GM19452 (cell line): Measurements from ENCODE around the gene PIEZO2.

Experiments used
- ATAC-seq: cut with Tn5 transposase; IDR thresholded peaks from one replicate; pipeline ENCODE4 v1.9.1; 2021; ENCODE audit not compliant: unreplicated experiment

Gene PIEZO2

DNA sequence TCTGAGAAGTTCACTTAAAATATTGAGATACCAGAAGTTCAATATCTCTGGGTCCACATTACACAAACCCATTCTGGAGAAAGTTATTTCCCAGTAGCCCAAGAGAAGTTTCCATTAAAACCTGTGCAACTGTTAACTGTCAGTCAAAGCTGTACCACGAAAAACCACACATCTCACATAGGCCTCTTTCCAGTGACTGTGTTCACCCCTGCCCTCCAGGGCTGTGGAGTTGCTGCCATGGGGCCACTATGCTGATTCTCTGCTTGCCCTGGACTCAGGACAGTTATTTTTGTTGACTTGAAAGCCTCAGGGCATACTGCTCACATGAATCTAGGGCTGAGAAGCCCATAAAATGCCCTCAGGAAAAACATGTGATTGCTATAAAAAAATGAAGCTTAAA, 153.8 kb downstream of the PIEZO2 start:
- no peak for ATAC-seq

DNA sequence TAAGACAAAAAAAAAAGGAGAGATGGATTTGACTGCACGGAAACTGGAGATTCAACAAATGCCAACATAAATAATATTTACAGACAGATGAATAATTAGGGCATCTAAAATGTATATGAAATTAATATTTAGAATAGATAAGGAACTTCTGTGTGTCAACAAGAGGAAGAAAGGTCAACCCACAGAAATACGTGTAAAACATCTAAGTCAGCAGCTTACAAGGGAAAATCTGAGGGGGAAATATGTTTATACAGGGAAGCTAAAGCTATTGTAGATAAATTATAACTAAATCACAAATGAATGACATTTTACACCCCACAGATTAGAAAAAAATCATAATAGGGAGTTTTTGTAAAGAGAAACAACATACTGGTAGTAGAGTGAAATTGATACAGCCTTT, 159.9 kb downstream of the PIEZO2 start:
- no peak for ATAC-seq

DNA sequence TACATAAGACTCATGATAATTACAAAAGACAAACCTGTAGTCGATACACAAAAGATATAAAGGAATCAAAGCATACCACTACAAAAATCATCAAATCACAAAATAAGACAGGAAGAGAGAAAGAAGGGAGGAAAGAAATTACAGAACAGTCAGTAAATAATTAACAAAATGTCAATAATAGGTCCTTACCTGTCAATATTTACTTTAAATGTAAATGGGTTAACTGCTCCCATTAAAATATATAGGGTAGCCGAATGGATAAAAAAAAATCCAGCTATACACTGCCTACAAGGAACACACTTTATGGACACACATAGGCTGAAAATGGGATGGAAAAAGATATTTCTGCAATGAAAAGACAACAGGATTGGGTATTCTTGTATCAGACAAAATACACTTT, 163.7 kb downstream of the PIEZO2 start:
- ATAC-seq = no peak

DNA sequence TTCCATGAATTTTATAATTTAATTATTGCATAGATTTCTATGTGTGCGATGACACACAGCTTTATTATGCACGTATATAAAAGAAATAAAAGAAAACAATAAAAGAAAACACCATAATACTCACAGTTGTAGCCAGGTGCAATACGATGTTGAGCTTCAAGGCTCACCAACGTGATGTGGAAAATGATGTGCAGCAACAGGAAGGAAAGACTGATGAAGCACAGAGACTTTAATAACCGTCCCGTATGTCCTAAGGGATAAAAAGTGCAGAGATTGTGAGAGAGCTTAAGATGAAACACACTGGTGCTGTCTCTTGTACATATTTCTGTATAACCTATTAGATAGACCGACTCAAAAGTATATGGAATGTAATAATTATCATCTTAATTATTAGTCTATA, 170.0 kb downstream of the PIEZO2 start:
- no peak for ATAC-seq

DNA sequence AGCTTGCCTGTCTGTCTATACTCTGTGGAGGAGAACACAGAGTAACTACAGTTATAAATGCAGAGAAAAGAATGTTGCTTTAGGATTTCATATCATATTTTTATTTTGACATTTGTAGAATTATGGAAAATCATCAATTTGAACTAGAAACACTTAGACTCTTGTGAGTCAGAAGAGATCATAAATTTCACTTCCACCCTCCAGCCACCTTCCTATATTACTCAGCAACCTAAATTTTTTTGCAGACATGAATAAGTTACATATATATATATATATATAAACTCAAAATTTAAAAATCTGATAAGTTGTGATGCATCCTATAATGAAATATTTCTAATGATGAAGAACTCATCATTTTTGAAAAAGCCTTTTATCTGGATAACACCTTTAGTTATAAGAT, 172.3 kb downstream of the PIEZO2 start:
- ATAC-seq = no peak

DNA sequence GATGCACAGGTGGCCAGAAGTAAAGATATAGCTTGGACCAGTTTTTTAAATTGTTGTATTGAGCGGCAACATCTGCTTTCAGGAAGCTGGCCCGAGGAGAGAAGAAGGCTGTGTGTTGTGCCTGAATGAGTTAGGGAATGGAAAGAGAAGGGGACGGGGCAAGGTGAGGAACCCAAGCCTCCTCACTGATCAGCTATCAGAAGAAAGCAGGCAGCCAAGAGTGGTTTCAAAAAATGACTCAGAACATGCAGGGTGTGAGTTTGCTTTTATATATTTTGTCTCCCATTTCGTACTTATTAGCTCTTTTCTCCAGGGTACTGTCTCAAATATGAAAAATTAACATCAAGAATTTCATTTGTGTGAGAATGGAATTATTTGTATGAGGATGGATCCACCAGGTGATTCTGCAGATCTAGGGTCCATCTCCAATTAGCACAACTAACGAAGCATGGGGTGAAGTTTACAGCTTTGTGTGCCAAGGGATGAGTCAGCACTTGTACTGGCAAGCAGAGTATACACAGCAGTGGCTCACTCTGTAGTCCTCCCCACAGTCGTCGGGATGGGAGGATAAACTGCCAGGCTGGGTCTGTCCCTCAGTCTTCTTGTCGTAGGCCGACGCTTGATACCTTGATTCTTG, 175.7 kb downstream of the PIEZO2 start:
- ATAC-seq = no peak

DNA sequence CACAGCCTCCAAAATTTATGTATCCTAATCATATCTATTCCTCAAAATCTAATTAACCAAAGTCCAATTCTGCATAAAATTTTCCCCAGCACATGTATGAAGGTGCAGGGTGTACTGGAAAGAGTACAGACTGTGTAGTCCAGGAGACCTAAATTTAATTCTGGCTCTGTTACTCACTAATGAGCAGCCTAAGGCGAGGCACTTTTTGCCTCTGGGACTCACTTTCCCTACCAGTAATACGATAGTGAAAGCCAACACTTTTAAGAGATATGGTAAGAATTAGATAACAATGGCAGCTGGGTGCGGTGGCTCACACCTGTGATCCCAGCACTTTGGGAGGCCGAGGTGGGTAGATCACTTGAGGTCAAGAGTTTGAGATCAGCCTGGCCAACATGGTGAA, 177.7 kb downstream of the PIEZO2 start:
- no peak for ATAC-seq

DNA sequence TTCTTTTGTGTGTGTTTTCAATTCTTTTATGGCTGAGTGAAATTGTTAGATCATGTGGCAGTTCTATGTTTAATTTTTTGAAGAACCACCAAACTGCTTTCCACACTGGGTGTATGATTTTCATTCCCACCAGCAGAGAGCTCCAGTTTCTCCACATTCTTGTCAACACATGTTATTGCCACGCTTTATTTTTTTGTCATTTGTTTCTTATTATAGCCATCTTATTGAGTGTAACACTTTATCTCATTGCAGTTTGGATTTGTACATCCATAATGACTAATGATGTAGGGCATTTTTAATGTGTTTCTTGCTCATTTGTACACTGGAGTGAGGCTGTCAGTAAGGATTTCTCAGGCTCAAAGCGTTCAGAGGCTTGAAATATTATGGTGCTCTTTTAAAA, 184.2 kb downstream of the PIEZO2 start:
- no peak for ATAC-seq

DNA sequence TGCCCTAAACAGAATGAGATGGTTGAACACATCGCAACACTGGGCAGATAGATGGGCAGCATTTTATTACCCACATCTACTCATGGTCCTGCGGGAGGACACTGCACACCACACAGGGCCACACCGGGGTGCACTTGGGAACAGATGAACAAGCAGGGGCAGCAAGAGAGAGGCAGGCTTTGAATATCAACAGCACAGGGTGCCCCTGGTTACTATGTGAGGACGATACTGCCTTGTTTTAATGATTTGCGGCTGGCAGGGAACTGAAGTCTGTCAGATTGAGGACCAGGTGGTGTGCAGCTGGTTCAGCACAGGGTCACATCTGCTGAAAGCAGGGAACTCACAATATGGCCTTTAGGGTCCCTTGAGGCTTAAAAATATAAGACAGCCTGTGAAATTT, 195.7 kb downstream of the PIEZO2 start:
- ATAC-seq = no peak

DNA sequence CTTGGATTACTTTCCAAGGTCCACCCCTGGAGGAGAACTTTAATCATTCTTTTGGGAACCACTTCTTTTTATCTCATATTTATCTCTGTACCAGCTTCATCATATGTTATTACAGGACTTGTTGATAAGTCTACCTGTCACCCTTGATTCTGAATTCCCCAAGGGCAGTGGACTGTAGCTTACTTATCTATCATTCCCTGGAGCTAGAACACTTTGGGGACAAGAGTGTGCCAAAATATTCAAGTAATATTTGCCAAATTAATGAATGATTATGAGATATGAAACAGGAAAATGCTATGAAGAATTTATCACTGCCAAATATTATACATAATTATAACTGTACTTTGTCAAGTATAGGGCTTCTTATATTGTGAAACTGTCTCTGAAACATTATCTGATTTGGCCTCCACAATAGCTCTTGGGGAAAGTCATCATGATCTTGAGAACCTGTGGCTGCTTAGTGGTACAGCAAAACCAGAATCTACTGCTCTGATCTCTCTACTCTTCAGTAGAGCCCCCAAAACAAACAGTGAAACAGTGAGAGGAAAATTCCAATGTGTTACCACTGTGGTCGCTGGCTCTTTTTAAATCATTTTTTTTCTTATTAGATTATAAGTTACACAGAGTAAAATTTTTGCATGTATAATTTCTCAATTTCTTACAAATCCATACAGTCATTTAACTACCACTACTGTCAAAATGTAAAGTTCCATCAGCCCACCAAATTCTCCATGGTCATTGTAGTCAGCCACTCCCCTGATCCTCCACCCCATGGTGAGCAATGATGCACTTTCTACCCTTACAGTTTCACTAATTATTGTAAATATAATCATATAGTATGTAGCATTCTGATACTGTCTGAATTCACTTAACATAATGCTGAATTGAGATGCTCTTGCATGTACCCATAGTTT, 197.5 kb downstream of the PIEZO2 start:
- ATAC-seq = no peak

DNA sequence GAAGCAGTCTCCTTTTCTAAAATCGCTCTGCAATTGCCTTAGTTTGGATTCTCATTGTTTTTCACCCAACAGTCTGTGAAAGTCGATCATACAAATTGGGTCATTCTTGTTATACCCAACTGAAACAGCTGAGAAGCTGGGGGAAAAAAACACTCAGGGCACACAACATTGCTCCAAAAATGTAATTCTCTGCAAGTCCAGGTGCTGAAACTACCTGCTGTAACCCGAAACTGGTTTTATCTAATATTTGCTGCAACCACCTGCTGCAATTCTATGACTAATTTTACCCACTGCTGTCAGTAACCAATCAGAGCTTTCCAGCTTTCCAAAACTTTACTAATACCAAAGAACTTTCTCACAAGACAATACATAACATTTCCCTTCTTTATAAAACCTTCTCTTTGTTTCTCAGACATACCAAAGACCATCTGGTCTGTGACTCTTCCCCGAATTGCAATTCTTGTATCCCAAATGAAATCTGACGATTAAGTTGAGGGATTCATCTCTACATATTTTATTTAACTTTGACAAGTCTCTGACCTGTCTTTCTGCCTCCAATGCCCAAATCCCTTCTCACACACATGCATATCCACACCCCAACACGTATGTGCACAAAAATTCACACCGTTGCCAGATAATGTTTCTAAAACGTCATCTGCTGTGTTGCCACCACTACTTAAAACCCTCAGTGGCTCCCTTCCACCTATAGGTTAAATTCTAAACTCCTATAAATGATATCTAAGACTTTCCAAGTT, 198.3 kb downstream of the PIEZO2 start:
- no peak for ATAC-seq

DNA sequence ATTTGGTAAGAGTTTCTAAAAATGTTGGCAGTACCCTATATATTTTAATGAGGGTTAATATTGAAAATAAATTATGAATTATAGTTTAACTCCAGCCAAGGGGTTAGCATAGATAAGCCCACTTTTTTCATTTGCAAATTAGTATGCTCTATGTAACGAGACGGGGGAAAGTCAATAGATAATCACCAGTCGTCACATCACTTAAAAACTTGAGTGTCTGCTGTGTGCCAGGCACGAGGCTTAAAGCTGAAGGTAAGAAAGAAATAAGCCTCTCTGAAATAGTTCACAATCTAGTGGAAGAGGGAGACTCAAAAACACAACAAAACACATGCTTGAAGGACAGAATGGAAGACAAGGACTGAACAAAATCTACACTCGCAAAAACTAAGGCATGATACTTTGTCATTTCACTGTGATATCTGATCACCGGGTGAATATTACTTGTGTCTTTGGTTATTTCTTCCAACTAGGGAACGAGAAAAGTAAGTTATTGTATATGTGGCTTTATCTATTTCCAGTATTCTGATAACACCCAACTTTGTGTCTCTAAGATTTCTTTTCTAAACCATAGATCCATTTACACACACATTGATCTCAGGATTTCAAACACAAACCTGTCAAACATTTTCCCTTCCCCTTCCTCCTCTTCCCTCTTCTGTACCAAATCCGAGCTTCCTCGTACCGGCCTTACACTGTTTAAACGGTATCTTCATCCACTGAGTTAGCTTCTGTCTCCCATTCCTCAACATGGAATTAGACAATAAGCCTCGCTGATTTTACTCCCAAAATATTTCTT, 199.1 kb downstream of the PIEZO2 start:
- no peak for ATAC-seq

DNA sequence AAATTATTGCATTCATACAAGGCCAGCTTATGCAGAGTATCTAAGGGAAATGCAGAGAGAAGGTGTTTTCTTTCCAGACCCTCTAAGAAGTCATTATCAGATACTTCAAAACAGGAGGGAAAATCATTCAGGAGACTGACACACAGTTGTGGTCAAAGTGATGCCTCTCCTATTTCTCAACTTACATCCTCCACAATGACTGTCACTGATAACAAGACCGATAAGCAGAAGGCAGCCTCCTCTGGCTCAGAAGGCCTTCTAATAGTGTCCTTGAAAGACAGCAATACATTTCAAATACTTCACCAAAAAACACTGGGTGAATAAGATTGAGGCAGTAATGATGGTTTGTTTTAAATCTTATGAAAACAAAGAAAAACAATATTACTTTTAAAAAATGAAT, 199.7 kb downstream of the PIEZO2 start:
- no peak for ATAC-seq

DNA sequence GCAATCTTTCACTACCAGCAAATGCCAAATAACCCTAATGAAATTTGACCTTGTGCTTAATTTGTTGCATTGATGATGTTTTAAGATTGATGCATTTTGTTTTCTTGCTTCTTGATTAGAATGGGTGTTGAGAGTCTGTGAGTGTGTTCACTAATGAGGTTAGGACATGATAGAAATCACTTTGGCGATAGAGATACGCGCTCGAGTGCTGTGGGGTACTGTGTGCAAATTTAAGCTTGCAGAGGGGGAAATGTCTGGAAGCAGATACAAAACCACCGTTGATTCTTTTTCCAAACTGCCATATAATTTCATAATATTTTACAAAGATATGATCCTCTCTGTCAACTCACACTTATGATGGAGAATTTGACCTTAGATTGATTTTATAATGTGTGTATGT, 200.9 kb downstream of the PIEZO2 start:
- no peak for ATAC-seq

DNA sequence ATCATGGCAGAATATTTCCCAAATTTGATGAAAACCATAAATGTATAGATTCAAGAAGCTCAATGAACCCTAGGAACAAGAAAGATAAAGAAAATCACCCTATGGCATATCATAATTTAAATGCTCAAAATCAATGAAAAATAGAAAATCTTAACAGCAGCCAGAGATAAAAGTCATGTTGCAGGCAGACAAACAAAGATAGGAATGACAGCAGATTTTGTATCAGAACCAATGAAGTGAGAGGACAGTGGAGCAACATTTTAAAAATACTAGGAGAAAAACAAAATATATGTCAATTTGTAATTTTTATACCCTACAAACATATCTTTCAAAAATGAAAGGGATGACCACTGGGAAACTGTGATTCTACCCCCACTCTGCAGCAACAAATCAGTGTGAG, 203.3 kb downstream of the PIEZO2 start:
- ATAC-seq = no peak

DNA sequence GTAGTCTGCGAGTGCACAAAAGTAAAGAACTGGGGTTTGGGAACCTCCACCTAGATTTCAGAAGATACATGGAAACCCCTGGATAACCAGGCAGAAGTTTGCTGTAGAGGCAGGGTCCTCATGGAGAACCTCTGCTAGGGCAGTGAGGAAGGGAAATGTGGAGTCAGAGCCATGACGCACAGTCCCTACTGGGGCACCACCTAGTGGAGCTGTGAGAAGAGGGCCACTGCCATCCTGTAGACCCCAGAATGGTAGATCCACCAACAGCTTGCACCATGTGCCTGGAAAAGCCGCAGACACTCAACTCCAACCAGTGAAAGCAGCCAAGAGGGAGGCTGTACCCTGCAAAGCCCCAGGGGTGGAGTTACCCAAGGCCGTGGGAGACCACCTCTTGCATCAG, 206.4 kb downstream of the PIEZO2 start:
- no peak for ATAC-seq

DNA sequence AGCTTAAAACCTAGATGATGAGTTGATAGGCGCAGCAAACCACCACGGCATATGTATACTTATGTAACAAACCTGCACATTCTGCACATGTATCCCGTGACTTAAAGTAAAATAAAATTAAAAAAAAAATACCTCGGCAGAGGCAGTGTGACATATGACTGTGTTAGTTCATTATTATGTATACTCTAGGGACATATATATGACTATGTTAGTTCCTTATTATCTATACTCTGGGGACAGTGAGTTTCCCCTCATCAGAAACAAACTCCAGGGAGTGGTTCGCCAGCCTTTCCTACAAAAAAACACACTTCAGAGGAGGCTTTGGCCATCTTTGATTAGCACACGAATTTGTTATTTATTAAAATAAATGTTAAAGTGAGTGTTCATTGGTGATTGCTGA, 209.5 kb downstream of the PIEZO2 start:
- no peak for ATAC-seq

DNA sequence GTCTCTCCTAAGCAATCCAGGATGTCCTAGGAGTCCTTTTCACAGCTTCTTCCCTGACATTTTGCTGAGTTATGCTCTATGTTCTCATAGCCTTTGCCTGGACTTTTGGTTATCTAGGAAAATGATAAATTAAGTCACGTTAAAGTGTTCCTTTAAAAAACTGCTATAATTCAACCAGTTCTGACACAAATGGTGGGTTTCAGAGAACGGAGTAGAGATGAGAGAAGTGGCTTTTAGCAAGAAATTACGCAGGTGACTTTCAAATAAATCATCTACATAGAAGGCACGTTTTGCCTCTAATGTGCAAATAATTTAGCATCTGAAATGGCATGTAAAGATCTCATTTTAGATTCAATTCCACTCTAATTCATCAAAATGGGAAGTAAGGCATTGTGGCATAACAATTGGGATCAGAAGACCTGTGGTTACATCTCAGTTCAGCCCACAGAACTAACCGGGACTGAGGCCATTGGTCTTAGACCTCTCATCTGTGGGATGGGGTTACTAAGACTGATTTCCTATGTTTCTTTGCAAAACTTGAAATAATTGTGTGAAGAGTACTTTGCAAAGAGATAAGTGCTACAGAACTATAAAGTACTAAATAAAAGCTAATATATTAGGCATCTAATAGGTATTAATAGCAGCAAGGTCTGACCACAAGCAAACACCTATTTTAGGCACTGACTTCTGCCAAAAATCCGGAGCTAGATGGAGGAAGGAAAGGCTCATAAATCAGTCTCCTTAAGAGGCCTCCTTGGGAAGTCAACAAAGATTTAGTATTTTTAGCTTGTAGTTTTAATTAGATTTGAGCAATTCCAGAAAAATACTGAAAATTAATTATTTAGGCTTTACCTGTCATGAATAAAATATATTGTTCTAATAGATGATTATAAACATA, 211.4 kb downstream of the PIEZO2 start:
- no peak for ATAC-seq

DNA sequence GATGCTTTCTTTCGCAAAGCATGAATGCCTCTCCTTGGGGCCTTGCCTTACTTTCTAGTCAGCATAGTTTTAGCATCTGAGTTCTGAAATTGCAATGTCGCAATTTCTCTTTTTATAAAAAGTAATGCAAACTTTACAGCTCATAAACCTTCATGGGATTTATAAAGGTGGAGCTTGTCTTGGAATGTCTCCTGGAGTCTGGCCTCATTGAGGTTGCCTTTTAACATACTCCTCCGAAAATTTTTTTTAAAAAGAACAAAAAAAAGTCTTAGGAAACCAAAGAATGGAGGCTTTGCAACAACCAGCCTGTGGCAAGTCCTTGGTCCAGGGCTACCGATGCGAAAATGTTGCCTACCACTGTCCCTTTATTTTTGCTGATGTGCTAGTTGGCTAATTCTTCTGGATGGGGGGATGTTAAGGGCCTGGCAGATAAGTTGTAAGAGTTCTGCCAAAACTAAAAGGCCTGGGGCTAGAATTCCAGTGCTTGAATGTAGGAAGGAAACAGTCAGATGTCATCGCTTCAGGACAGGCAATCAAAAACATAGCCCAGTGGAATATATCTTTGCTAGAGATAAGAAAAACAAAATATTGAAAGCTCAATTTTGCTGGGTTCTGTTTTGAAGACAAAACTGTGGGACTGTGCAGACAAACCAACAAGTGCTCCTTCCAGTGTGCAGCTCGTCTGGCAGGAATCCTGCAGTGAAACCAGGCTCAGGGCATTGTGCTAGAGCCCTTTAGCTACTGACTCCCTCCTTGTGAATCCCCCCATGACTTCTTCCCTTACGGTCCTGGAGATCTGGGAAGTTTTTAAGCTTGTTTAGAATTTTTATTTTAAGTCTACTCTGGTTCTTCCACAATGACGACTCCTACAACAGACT, 213.0 kb downstream of the PIEZO2 start:
- no peak for ATAC-seq
